NCI-H345 (cell line): ENCODE results near the gene RAPSN.

ENCODE experiments used
- DNase-seq: peaks from one replicate; lab custom pipeline; 2025; lab: John Stamatoyannopoulos, UW

The RAPSN gene

GRCh38 chr11:47389577-47390421 lies 59.1 kb downstream of the RAPSN start:
- no peak for DNase-seq

- no peak for DNase-seq
These were observed 60.0 kb downstream of the RAPSN start for GRCh38 chr11:47388697-47389576.

GRCh38 chr11:47387944-47388696 lies 60.8 kb downstream of the RAPSN start:
- no peak for DNase-seq
